ENCODE results near the gene ODF2L. TPM values are rescaled to one million over a fixed set of nuclear protein-coding genes. Genes with fewer than 3 reads are reported as not detected.

The ODF2L gene, protein sequence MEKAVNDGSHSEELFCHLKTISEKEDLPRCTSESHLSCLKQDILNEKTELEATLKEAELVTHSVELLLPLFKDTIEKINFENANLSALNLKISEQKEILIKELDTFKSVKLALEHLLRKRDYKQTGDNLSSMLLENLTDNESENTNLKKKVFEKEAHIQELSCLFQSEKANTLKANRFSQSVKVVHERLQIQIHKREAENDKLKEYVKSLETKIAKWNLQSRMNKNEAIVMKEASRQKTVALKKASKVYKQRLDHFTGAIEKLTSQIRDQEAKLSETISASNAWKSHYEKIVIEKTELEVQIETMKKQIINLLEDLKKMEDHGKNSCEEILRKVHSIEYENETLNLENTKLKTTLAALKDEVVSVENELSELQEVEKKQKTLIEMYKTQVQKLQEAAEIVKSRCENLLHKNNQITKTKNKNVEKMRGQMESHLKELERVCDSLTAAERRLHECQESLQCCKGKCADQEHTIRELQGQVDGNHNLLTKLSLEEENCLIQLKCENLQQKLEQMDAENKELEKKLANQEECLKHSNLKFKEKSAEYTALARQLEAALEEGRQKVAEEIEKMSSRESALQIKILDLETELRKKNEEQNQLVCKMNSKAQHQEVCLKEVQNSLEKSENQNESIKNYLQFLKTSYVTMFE
- total RNA-seq (2022; extraction: Qiagen RNA extraction): 9.1 to 10.2 TPM (median 9.9 TPM) in 5 replicates

GRCh38 chr1:86395751-86396497 is at the start of gene ODF2L:
ODF2L (minus strand) TSS chr1:86396323; CDS start chr1:86387027, 9,296 bp downstream.

DNA sequence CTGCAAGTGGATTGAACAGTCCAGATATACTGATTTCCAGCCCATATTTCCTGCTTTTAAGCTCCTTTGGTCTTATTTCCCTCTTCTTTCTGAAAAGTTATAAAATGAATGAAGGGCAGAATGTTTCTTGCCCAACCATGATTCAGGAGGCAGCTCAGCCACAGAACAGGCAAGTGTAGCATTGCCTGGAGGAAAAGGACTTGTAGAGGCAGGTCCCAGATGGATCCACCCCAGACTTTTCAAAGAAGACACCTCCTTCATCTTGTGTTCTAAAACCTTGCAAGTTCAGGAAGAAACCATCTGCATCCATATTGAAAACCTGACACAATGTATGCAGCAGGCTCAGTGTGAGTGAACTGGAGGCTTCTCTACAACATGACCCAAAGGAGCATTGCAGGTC is 27.8 kb upstream of the ODF2L start, which contains the start of gene CLCA2:
Gene CLCA2, plus strand, starts transcription at position 299 of the 400 bp plus-strand sequence. Its CDS starts 77 bp downstream, at position 376.

Other genes with a start within 250 kb of the ODF2L start
- gene COL24A1, start 239.6 kb downstream of the ODF2L start, total RNA-seq (2022; extraction: Qiagen RNA extraction): 0.01 to 0.03 TPM (median 0.03 TPM) in 4 of 5 replicates, not detected in the other
- gene CLCA2, start 27.8 kb upstream of the ODF2L start, total RNA-seq (2022; extraction: Qiagen RNA extraction): not detected in 5 replicates
- not detected in 5 replicates for gene CLCA1, start 72.6 kb upstream of the ODF2L start, total RNA-seq (2022; extraction: Qiagen RNA extraction)
- not detected in 5 replicates for gene CLCA4, start 150.8 kb upstream of the ODF2L start, total RNA-seq (2022; extraction: Qiagen RNA extraction)